DLD1 (cell line): ENCODE measurements around the gene NPRL2.

ENCODE experiments used
- in situ Hi-C: cut with HindIII; loops from 2 replicates; pipeline ENCODE4 v1.10.0; 2017; ENCODE audit warnings: low sequenced_read_pairs

NPRL2 gene

DNA sequence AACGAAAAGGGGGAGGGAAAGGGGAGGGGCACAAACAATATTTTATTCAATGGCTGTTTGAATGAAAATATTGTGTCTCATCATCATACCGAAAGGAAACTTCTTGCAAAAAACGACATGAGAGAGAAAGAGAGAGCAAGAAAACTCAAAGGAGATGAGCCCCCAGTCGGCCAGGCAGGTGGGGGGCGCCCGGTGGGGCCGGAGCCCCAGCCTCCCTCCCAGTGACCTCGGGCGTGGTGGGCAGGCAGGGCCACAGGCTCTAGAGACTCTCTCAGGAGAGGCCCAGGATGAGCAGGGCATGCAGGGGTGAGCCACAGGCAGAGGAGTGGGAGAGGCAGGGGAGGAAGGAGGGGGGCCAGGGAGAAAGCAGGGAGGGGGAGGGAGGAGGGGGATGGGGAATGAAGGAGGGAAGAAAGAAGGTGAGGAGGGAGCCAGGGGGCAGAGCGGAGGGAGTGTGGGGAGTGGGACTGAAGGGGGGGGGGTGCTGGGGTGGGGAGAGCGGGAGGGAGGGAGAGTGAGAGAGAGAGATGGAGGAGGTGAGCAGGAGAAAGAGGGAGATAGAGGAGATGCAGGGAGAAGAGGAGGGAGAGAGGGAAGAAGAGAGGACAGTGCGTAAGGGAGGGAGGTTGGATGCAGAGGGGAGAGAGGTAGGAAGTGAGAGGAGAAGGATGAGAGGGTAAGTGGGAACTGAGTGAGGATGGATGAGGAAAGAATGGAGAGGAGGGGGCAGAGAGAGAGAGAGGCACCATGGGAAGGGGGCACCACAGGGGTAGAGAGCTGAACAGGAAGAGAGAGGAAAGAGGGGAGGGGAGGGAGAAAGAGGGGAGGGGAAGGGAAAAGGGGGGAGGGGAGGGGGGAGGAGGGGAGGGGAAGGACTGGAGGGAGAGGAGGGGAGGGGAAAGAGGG lies 22.8 kb upstream of the NPRL2 start:
- in situ Hi-C loops, result no loop called here

DNA sequence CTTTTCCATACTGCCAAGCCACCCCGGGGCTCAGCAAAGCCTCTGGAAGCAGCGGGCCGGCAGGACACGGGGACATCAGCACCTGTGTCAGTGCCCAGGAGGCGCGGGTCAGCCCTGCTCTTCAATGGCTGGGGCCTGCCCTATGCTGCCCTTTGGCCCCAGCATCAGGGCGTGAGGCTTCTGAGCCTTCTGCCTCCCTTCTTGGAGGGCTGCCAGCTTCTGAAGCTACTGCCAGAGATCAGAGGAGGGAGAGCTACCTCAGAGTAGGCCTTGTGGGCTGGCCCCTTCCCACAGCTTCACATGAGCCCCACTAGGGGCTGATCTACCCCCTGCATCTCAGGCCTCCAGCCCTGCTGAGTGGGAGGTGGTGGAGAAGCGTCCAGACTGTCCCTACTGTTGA lies 21.8 kb upstream of the NPRL2 start:
- in situ Hi-C loops, result no loop called here

DNA sequence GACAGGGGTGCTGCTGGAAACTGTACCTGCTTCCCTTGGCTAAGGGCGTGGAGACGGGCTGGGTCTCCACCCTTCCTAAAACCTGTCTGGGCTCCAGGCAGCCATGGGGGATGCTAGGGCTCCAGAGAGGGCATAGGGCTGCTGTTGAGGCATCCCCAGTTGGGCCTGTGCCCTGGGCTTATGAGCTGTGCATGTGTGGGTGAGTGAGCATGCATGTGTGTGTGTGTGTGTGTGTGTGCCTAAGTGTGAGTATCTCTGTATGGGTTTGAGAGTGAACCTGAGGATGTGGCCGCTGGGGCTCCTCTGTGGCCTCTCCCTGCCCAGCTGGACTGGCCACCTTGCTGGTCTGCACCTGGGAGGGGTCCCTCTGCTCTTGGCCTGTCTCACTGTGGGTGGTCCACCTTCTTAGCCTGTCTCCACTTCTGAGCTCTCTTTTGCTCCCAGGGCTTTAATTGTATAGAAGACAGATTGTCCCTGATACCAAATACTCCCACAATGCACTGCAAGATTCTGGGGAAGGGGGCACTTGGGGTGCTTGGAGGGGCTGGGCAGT lies 20.6 kb upstream of the NPRL2 start:
- in situ Hi-C loops, result no loop called here

DNA sequence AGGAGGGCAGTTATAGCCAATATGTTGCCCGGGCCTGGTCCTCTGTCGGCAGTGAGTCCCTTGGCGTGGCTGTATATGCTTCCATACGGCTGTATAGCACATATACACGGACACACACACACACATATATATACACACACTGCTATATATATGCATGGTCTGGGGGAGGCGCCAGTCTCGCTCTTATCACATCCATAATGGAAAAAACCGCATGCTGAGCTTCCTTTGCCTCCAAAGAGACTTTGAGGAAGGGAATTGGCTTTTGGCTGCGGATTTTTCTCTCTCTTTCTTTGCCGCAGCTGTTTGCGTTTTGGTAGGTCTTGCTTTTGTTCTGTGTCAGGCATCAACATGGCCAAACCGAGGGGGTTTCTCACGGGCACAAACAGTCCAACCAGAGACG lies 20.0 kb upstream of the NPRL2 start:
- in situ Hi-C loops, result no loop called here

DNA sequence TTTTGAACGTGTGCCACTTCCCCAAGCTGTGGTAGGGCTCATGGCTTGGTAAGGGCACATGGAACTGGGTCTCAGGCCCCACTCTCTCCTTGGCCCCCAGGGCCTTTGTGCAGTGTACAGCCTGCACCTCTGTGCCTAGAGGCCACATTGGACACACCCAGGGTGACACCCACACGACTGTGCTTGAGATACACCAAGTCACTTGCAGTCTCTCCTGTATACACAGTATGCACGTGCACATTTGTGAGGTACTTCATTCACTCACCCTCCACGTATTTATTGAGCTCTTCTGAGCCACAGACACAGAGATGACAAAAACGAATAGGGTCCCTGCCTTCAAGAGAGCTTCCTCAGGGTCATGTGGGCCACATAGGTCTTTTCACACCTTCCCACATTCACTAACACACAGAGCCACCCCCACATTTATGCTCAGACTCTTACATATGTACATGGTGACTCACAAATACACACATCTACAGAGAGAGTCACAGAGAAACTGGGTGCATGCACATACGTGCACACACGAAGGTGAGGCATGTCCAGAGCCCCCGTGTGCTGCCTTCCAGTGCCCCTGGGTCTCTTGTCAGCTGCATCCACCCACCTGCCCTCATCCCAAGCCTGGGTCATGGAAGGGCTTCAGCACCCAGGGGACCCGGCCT lies 18.6 kb upstream of the NPRL2 start:
- in situ Hi-C loops, result no loop called here

DNA sequence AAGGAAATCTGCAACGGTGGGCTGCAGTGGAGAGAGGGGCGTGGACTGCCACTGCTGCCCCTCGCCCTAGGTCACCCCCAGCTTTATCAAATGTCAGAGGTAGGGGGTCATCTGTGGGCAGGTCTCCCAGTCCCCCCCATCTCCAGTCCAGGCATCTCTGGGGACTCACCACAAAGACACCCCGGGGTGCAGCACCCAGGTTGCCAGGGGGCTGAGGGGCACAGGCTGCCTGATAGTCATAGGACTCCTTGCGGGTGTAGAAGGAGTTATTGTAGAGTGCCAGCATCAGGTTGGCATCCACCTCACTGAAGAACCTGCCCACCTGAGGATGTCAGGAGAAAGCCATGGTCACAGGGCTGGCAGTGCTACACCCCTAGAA lies 15.3 kb upstream of the NPRL2 start:
- in situ Hi-C loops, result no loop called here

DNA sequence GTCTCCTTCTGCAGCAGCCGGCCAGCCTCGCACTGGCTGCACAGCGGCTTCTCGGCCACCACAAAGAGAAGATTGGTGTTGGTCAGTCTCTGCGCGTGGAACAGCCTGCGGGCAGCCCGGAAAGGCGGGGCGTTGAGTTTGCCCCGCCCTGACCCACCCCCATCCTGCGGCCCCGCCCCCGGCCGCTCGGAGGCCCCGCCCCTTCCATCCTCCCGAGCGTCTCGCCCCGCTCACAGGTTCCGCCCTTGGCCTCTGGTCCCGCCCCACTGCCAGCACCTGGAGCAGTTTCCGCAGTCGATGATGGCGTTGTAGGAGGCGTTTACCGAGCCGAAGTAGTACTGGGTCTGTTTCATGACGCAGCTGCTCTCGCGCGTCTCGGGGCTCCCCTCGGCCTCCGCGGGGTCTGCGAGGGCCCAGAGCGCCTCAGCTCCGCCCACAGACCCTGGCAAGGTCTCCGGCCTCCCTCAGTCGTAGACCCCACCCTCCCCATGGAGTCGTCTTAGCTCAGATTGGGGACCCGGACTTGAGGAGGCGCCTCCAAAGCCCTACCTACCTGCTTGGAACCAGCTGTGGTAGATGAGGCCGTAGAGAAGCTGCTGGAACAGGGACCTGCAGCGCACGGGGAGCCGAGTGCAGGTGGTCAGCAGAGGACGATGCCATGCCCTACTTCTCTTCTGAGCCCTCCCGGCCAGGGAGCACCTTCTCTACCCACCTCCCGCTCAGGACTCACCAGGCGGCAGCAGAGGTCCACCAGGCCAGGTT lies 14.7 kb upstream of the NPRL2 start:
- in situ Hi-C loops, result no loop called here

DNA sequence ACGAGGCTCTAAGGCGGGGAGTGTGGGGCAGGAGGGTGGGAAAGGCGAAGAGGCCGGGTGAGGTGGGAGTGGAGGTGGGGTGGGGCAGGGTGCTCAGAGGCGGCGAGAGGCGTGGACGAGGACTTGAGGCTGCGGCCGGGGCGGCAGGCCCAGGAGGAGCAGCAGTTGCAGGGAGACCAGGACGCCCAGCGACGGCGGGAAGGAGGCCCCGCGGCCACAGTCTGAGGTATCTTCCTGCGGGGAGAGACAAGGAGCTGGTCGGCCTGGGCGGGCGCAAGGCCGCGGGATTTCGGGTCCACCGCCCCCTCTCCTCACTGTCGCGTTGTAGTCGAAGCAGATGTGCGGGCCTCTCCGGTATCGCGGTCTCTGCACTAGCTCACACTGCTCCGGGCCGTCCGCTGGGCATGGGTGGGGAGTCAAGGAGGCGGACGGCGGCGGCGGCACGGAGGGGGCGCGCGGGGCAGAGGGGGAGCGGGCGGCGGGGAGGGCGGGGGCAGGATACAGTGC lies 14.1 kb upstream of the NPRL2 start:
- in situ Hi-C loops, result no loop called here

DNA sequence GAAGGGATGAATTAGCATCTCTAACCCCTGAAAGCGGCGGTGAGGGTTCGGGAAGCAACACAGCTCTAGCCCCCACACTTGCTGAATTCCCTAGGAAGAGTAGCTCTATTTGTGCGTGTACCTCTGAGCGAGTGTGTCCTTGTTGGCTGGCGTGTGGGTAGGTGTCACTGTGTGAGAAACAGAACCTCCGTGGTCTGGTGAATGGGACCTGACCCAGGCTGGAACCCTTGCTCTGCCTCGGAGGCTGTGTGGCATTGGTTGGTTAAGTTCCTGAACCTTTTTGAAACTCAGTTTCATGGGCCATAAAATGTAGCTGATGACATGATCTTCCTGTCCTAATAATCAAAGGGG lies 9.2 kb upstream of the NPRL2 start:
- in situ Hi-C loops, result no loop called here

DNA sequence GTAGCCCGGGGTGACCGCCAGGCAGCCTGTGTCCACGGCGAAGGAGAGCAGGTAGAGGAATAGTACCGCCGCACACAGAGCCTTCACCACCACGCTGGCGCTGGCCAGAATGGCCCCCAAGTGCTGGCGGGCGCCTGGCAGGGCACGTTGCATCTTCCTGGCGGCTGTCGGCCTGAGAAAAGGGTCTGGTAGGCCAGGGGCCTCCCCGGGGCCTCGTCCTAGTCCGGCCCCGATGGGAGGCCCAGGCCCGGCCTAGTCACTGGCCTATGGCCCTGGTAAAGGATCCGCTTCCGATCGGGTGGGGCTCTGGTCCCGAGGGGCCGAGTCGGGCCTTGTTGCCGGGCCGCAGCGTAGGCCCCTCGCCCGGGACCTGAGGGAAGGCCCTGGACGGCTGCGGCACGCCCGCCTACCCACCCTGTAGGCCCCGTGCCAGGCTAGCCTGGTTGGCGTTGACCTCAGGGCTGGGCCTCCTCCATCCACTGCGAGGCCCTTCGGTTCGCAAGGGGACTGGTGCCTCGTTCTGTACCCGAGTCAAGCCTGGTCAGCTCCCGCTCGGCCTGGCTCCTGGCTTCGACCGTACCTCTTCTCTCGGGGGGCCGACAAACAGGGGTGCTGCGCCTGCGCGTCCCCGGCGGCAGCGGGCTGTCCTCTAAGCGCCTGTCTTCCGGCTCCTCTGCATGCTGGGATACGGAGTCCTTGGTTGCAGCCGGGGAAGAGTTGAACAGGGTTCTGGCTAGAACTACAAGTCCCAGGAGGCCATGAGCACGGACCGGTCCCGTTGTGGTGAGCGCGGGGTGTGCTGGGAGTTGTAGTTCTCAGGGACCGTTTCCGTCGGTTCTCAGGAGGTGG lies 8.6 kb upstream of the NPRL2 start, which contains the start of gene TMEM115:
Gene TMEM115, minus strand, starts transcription at position 611 of the 849 bp plus-strand sequence. Its CDS starts 458 bp downstream, at position 153.
- in situ Hi-C loops, result no loop called here

DNA sequence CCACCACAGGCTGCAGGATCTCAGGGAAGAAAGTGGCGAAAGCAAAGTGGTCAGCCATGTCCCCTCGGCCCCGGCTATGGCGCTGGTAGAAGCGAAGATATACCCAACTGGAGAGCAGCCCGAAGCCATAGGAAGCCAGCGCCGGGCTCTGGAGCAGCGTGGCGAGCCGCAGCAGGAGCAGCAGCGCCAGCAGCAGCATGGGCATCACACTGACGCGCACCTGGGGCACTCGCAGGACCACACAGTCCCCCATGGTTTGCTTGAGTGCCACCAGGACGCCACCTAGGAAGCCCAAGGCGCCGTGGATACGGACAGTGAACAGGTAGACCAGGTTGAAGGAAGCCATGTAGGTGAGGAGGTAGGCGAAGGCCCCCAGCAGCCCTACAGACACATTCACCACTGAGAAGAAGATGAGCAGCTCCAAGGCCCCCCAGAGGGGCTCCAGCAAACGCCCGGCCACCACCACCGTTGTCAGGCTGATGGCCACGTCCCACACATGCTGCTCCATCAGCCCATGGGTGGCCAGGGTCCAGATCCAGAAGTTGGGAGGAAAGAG lies 7.9 kb upstream of the NPRL2 start:
- in situ Hi-C loops, result no loop called here

DNA sequence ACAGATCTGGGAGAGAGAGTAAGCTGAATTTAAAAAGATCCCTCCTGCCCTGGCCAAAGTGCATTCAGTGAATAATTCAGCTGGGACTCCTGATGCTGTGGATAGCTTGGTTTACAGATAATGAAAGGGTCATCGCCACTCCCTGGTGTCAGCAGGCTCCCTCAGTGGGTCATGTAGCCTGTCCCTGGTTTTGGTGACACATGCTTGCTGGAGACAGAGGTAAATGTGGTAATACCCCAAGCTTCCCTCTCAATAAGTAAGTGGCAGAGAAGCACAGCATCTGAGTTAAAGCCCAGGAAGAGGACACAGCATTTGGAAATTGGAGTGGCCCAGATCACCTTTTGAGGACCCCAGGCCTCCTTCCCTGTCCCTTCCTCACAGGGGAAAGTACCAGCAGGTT lies 6.9 kb upstream of the NPRL2 start:
- in situ Hi-C loops, result no loop called here

DNA sequence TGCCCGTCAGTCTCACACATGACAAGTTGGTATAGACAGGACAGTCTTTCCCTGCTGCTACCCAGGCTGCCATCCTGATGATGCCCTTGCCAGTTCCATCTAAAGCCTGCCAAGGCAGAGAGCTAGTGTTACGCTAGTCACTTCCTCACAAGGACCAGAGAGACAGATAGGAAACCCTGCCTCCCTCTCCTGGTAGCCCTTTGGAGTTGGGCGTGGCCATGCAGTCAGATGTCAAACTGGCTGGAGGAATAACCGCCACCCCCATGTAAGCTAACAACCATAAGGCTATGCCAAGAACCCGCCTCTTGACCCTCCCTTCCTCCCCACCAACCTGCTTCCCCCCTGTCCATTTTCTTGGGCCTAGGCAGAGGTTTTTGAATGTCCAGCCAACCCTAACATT lies 6.0 kb upstream of the NPRL2 start:
- in situ Hi-C loops, result no loop called here

DNA sequence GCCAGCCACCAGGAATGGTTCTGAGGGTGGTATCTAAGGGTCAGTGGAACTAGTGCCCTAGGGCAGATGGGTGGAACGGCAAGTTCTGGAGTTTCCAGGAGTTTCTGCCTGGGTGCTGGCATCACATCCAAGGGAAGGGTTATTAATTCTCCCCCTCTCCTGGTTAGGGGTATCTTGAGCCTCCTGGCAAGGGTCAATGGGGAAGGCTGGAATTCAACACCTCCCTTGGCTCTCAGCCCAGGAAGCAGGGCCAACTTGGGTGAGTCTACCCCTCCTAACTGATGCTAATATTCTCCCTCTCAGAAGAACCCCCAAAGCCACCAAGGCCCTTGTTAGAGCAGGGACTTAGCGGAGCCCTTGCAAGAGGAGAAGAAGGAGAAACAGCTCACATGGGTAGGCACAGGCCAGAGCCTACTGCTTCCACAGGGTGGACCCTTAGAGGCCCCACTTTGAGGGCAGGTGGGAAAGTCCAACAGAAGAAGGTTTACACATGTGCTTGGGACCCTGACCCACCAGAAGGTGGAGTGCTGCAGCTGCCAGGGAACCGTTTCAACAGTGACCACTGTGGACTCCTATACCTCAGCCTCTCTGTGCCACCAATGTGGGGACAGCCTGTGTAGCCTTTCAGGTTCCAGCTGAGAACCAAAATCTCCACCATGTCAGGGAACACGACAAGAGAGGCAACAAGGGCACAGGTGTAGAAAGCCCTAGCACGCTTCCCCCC lies 5.4 kb upstream of the NPRL2 start:
- in situ Hi-C loops, result no loop called here

DNA sequence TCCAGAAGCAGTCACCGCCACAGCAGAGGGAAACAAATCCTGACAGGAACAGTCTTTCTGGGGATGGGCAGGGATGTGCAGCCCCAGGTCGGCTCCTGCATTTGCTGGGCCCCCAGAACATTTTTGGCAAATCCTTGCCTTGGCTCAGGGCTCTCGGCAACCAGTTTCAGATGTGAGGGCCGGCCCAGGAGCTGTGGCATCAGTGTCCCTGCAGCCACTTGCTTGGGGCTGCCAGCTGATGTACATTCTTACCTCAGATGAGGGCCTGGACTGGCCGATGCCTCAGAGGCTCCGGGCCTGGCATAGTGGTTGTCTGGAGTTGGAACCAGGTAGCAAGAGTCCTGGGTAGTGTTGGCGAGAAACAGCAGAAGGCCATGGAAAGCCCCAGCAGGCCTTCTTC lies 4.3 kb upstream of the NPRL2 start:
- in situ Hi-C loops, result no loop called here

DNA sequence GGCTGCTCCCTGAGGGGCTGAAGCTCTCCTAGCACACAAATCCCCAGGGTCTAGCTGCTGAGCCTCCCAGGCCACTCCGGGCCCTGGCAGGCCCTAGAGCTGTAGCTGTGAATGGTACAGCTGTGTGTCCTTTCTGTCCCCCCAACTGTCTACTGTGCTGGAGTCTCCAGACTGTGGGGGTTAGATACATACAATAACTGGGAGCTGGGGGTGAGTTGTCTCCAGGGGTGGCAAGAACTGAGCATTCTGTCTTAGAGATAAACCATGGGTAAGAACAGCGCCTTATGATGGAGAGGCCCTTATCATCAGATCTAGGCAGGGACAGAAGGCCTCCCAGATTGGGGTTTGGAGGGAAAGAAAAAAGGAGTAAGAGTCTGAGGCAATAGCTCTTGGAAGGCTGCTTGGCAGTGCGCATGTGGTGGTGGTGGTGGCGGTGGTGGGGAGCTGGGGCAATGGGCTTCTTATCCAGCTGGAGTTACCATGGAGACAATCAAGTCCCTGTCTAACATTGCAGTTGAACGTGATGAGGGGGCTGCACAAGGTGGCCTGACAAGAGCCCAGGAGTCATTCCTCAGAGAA lies 3.7 kb upstream of the NPRL2 start:
- in situ Hi-C loops, result no loop called here

DNA sequence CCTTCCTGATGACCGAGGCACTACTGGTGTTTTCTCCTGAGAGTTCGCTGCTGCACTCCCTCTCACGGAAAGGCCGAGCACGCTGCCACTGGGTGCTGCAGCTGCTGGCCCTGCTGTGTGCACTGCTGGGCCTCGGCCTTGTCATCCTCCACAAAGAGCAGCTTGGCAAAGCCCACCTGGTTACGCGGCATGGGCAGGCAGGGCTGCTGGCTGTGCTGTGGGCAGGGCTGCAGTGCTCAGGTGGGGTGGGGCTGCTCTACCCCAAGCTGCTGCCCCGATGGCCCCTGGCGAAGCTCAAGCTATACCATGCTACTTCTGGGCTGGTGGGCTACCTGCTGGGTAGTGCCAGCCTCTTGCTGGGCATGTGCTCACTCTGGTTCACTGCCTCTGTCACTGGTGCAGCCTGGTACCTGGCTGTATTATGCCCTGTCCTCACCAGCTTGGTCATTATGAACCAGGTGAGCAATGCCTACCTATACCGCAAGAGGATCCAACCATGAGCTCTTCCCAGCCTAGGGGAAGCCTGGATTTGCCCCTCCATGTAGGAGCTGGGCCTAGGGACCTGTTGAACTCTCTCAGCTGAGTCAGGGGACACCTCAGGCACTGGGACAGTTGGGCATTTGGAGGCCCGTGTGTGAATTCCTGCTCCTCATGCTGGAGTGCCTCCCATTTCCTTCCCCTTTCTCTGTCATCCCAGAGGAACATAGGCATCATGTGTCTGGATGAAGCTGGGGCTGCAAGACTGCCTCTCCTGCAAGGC lies 2.9 kb upstream of the NPRL2 start:
- in situ Hi-C loops, result no loop called here

DNA sequence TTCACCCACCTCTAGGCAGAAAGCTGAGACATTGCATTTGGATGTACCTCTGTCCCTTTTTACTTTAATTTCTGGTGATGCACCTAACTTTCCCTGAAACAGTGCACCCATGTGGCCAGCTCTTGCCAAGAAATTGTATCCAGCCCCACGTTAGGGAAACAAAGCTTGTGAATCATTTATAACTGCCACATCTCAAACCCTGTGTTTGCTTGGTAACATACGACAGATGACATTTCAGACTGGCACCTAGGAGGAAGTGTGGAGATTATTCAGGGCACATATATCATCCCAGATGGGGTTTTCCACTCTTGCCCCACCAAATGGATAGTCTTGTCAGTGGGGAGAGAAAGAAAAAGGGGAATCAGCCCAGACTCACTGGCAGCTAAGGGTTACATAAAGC lies 2.2 kb upstream of the NPRL2 start:
- in situ Hi-C loops, result no loop called here
